Psoas muscle (tissue), 8 donors: ENCODE measurements around the gene UQCRC1. TPM values are rescaled to one million over a fixed set of nuclear protein-coding genes. Genes with fewer than 3 reads are reported as not detected.

Experiments
- ATAC-seq, 4 donors: fragments of 200-7000 bp; cut with Tn5 transposase; one replicate each; pipeline ENCODE4 v1.9.1; 2020; ENCODE audit warnings: moderate library complexity in 3 of 4, mild to moderate bottlenecking in 2 of 4
- DNase-seq, 2 donors: peaks; one replicate each; pipeline ENCODE4 v3.0.0-alpha.2; 2020
- H3K27ac ChIP-seq: fragments of 200-600 bp; one replicate; pipeline ENCODE4 v1.8.0; 2022
- H3K27me3 ChIP-seq, 3 donors: fragments of 200-600 bp in 1 of 3; one replicate each; pipeline versions ENCODE4 v1.6.1 to v1.8.0; 2013 to 2022; ENCODE audit warnings: low read length in 2 of 3, mild to moderate bottlenecking in 2 of 3, moderate library complexity in 1 of 3; ENCODE audit not compliant: insufficient read depth in 3 of 3
- H3K36me3 ChIP-seq, 2 donors: fragments of 200-600 bp in 1 of 2; one replicate each; pipeline versions ENCODE4 v1.6.1 to v1.8.0; 2013 to 2022; ENCODE audit warnings: low read depth in 1 of 2, mild to moderate bottlenecking in 1 of 2, moderate library complexity in 1 of 2; ENCODE audit not compliant: insufficient read depth in 1 of 2
- H3K4me1 ChIP-seq: fragments of 200-600 bp; one replicate; pipeline ENCODE4 v1.8.0; 2022
- H3K4me3 ChIP-seq: fragments of 200-600 bp; one replicate; pipeline ENCODE4 v1.8.0; 2022; ENCODE audit warnings: mild to moderate bottlenecking
- H3K9me3 ChIP-seq: fragments of 200-600 bp; one replicate; pipeline ENCODE4 v1.8.0; 2022
- CTCF ChIP-seq: fragments of 200-600 bp; IDR thresholded peaks from one replicate; pipeline ENCODE4 v1.8.0; 2022; ENCODE audit warnings: antibody characterized with exemption
- WGBS, 3 donors: extraction: QIAGEN DNeasy Blood & Tissue Kit; methylation state at CpG; one replicate each; pipeline versions ENCODE4 v1.1.6 to v1.1.7; 2013; 5-methylcytosine and 5-hydroxymethylcytosine counted together
- intact Hi-C, 2 donors: fragments of 100-400 bp; cut with DNase I; formaldehyde crosslinking; loops; one replicate each; pipeline versions ENCODE4 v1.11.0 to v1.14.2; 2022
- polyA plus RNA-seq, 3 donors: library from polyadenylated mRNA; stranded (reverse); fragments of 200-250 nt; gene quantifications; one replicate each; pipeline ENCODE4 v1.2.3, GENCODE V29; 2013
- total RNA-seq, 4 donors: library from RNA; stranded (reverse); fragmentation: NEBNext Ultra II Directional in 2 of 4; extraction: Animal tissue kit (Norgen Biotek cat#: 25700) in 2 of 4; gene quantifications; one replicate each; pipeline versions ENCODE4 v1.2.1 to v1.2.4, GENCODE V29; 2021 to 2023
- donor health status: healthy with polysubstance abuse.
- donor health status: DM: no; HTN: no; CAD: no; lungs with moderate emphysema.
- donor health status: Bipolar disorder and iron deficiency.
- donor health status: healthy.
- donor health status: DM: yes; HTN: yes; CAD: no.
- donor health status: DM: no; HTN: no; CAD: no.
- donor health status: DM: no; HTN: no; CAD: no.
- donor health status: DM: yes; HTN: yes; CAD: no.

Gene UQCRC1
- total and polyA plus RNA-seq, 7 donors: 466 to 719 (median 674) TPM

DNA sequence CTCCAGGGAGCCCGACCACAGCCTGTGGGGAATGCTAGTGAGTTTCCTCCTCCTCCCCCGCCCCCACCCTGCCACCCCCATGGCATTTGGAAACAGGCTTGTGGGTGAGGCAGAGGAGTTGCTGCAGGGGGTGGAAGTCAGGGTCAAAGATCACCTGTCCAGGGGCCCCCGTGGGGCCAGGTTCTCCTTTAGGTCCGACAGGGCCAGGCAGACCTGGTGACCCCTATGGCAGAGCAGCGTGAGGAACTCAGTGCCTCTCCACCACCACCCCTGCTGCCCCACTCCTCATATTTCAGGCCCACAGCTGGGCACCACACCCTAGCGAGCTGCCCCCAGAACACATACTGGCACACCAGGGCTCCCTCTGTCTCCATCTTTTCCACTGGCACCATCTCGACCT lies 36.9 kb downstream of the UQCRC1 start:
- no peak for TF ChIP-seq CTCF

DNA sequence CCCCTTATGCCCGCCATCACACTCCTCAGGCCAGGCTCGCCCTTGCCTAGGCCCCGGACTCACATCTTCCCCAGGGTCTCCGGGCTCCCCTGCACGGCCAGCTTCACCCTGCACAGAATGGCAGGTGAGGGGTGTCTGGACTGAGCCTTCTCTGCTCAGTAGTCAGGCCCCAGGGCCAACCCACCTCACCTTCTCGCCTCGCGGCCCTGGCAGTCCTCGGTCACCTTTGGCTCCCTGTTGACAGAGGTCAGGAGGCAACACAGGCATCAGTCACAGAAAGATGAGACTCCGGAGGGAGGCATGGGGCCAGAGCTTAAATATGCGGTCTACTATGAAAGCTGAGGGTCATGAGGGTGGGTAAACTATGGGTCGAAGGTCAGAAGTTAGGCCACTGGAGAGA lies 37.5 kb downstream of the UQCRC1 start:
- WGBS, 3 donors: 79 to 84% (median 83%) methylated on average over 12 of the region's 12 CpGs
- no peak for TF ChIP-seq CTCF
- no peak overlapping the region for H3K27ac ChIP-seq
- no peak overlapping the region for H3K4me3 ChIP-seq
- intact Hi-C loops: no loop called here
- no peaks in the 10 kb centered on the region for H3K9me3 ChIP-seq
- H3K27me3 ChIP-seq: no peaks in the 10 kb centered on the region
- H3K4me1 ChIP-seq: no peaks in the 10 kb centered on the region
- no peak for ATAC-seq
- H3K36me3 ChIP-seq: peaks cover 0 to 6% of the 10 kb centered on the region in 2 donors
- DNase-seq: no peak

More for the DNA sequence above, 36.9 kb downstream of the UQCRC1 start:
- peaks cover 0 to 11% of the 10 kb centered on the region in 2 donors for H3K36me3 ChIP-seq
- DNase-seq: no peak
- ATAC-seq: no peak
- H3K4me1 ChIP-seq: no peaks in the 10 kb centered on the region
- H3K9me3 ChIP-seq: no peaks in the 10 kb centered on the region
- H3K27me3 ChIP-seq: no peaks in the 10 kb centered on the region
- 68 to 86% (median 82%) methylated on average over 6 to 7 of the region's 7 CpGs for WGBS, 3 donors
- intact Hi-C loops: no loop called here
- H3K27ac ChIP-seq: no peak overlapping the region
- no peak overlapping the region for H3K4me3 ChIP-seq

DNA sequence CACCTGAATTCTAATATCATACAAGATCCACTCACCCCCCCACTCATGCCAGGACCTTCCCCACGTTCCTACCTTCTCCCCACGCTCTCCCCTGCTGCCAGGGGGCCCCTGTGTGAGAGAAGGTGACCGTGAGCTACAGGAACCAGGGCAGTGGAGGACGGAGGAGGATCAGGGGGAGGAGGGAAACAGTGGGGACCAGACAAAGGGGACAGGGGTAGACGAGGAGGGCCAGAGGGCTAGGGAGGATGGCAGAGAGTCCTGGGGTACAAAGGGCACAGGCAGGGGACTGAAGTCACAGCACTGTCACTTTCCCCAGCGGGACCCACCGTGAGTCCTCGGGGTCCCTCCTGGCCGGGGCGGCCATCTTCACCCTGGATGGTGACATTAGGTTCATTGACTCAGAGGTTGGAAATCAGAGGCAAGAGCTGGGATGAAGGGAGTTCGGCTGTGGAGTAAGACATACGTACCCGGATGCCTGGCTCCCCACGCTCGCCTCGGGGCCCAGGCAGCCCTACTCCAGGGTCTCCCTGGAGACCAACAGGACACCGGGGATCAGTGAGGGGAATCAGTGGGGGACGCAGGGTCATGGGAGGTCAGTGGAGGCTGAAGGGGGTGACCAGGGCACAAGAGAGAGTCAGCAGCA lies 39.5 kb downstream of the UQCRC1 start:
- H3K4me3 ChIP-seq: no peak overlapping the region

GRCh38 chr3:48569400-48569799 lies 40.0 kb downstream of the UQCRC1 start:
- H3K36me3 ChIP-seq: no peaks in the 10 kb centered on the region
- no peaks in the 10 kb centered on the region for H3K4me1 ChIP-seq
- H3K9me3 ChIP-seq: no peaks in the 10 kb centered on the region
- no peak overlapping the region for H3K27ac ChIP-seq
- DNase-seq (no peak), ATAC-seq (no peak)
- intact Hi-C loops: no loop called here
- no peaks in the 10 kb centered on the region for H3K27me3 ChIP-seq
- WGBS, 3 donors: 86 to 89% (median 87%) methylated on average over 10 of the region's 10 CpGs
- no peak overlapping the region for H3K4me3 ChIP-seq
- TF ChIP-seq CTCF: no peak

More for the DNA sequence above, 39.5 kb downstream of the UQCRC1 start:
- intact Hi-C loops: no loop called here
- Histone ChIP-seq H3K36me3 (no peaks in the 10 kb centered on the region), H3K4me1 (no peaks in the 10 kb centered on the region), H3K27ac (no peak overlapping the region), H3K27me3 (no peaks in the 10 kb centered on the region), H3K9me3 (no peaks in the 10 kb centered on the region)
- ATAC-seq (no peak), DNase-seq (no peak)
- WGBS, 3 donors: 88 to 92% (median 89%) methylated on average over 15 to 18 of the region's 18 CpGs
- no peak for TF ChIP-seq CTCF

DNA sequence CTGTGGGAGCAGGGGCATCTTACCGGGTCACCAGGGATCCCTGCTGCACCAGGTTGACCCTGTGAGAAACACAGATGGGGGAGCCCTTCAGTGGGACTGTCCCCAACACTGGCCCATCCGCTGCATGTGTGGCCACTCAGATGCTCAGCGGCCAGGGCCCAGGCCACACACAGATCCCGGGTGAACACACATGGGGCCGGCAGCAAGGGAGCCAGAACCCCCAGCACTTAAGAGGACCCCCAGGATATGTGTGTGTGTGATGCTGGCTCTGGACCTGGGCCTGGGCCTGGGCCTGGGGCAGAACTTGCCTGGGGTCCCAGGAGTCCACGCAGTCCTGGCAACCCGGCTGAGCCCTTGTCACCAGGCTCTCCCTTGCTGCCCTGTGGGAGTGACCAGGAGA lies 41.0 kb downstream of the UQCRC1 start:
- ATAC-seq (no peak), DNase-seq (no peak)
- Histone ChIP-seq H3K27me3 (no peaks in the 10 kb centered on the region), H3K9me3 (no peaks in the 10 kb centered on the region), H3K36me3 (no peaks in the 10 kb centered on the region), H3K27ac (no peak overlapping the region), H3K4me3 (no peak overlapping the region), H3K4me1 (no peaks in the 10 kb centered on the region)
- TF ChIP-seq CTCF: no peak
- 89 to 94% (median 89%) methylated on average over 7 of the region's 7 CpGs for WGBS, 3 donors
- intact Hi-C loops: no loop called here
